Stomach (tissue), 4 donors: ENCODE data around the gene UCHL1.

Experiments used
- EP300 ChIP-seq: sonication (generic); formaldehyde crosslinking; IDR thresholded peaks from one replicate; pipeline ENCODE4 v1.6.1; 2017; ENCODE audit warnings: antibody characterized with exemption
- POLR2A ChIP-seq, 4 donors: fragments of 450-650 bp; IDR thresholded peaks; one replicate each; pipeline ENCODE4 v1.6.1; 2016; ENCODE audit warnings: antibody characterized with exemption in 4 of 4, control low read depth in 2 of 4, mild to moderate bottlenecking in 1 of 4, moderate library complexity in 1 of 4

DNA sequence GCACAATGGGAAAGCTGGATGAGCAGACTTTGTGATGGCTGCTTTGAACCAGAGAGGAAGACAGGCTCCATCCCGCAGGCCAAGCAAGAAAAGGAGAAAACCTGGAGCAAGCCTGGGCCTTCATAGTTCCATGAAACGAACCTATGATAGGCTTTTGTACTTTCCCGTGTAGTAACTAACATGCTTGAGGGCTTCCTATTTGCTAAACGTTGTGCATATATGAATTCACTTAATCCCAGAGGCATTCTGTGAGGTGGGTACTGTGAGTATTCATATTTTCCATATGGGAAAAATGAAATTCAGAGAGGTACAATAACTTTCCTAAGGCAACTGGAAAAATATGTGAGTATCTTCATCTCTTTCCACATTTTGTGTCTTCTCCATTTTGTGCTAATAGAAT, 28.8 kb upstream of the UCHL1 start:
- TF ChIP-seq POLR2A (IDR thresholded peaks at IDR 0.05): no peak
- no peak for TF ChIP-seq EP300
